Heart left ventricle (tissue), 13 donors: Measurements from ENCODE around the gene SOX6.

Experiments used
- CTCF ChIP-seq, 12 donors: fragments of 200-600 bp; sonication (generic) in 4 of 12; IDR thresholded peaks; one replicate each; pipeline versions ENCODE4 v1.5.0 to v1.8.0; 2018 to 2022; ENCODE audit warnings: antibody characterized with exemption in 12 of 12, mild to moderate bottlenecking in 5 of 12
- POLR2A ChIP-seq, 2 donors: fragments of 450-650 bp; IDR thresholded peaks; one replicate each; pipeline ENCODE4 v1.6.1; 2017; ENCODE audit warnings: antibody characterized with exemption in 2 of 2, mild to moderate bottlenecking in 2 of 2, moderate library complexity in 2 of 2
- donor health status: ischemic (EF 13 %, LVEDD 7.1; RV severe dilation, severe dysfunction).
- donor health status: DM: no; HTN: yes; CAD: no.
- donor health status: DM: no; HTN: no; CAD: no.
- donor health status: ischemic (EF 25% LVEDD 6.9; RV normal size, moderate dysfunction).
- donor health status: ischemic (EF 25% LVEDD 5.7; RV mildly dilated, moderate dysfunction).
- donor health status: ischemic (EF 35%, LVEDD 5.7; RV mildly dilated, moderate dysfunction).
- donor health status: nonischemic (EF 11% LVEDD 7.7; RV severe dilation, severe dysfunction).
- donor health status: DM: yes; HTN: yes; CAD: no.
- donor health status: PGD.
- donor health status: ischemic (EF 29% LVEDD 5.4; RV normal size, mild dysfunction).
- donor health status: nonischemic (EF 23%, LVEDD 6.1; RV moderate dilation, normal function).

- TF ChIP-seq CTCF (IDR thresholded peaks at IDR 0.05) (no peak), POLR2A (IDR thresholded peaks at IDR 0.05) (no peak)
Observed at GRCh38 chr11:15985860-15986139, 370.5 kb downstream of the SOX6 start.
